ENCODE measurements around the gene STX8. TPM values are rescaled to one million over a fixed set of nuclear protein-coding genes. Genes with fewer than 3 reads are reported as not detected.
A peak's percentile ranks its signal among the peaks of the same experiment; 100 is the strongest.

STX8 gene
- total RNA-seq, 1 donor from 2014 or later, result 54.8 TPM

GRCh38 chr17:9217151-9218056 lies 358.2 kb downstream of the STX8 start:
- Histone ChIP-seq H3K27me3 (ENCODE audit: insufficient read depth, low read length) (no peaks in the 10 kb centered on the region), H4K20me1 (ENCODE audit: insufficient read depth, low read length) (no peaks in the 10 kb centered on the region), H3K36me3 (ENCODE audit: insufficient read depth, low read length) (no peaks in the 10 kb centered on the region), H2AFZ (ENCODE audit: low read depth, low read length) (peak overlapping the region; percentile 35), H3K79me2 (ENCODE audit: insufficient read depth, low read length) (no peaks in the 10 kb centered on the region), H3K4me1 (ENCODE audit: insufficient read depth, low read length) (peaks cover 16% of the 10 kb centered on the region), H3K9ac (ENCODE audit: low read length) (peak overlapping the region; percentile 32), H3K4me2 (ENCODE audit: low read length) (peak overlapping the region; percentile 63), H3K4me3 (ENCODE audit: insufficient read depth, low read depth, low read length) (no peak overlapping the region), H3K27ac (ENCODE audit: low read depth, low read length) (peak overlapping the region; percentile 9), H3K9me3 (ENCODE audit: insufficient read depth, low read depth, low read length) (no peaks in the 10 kb centered on the region)
- FAIRE-seq (no peak), DNase-seq (ENCODE audit: low read depth) (peak; percentile 80)
- Mint-ChIP-seq H3K27me3 (ENCODE audit: low read depth, unreplicated experiment) (peaks cover 3% of the 10 kb centered on the region), H3K27ac (ENCODE audit: unreplicated experiment) (peak overlapping the region; percentile 77), H3K36me3 (ENCODE audit: low read depth, unreplicated experiment) (peaks cover 2% of the 10 kb centered on the region), H3K9me3 (ENCODE audit: unreplicated experiment) (peaks cover 21% of the 10 kb centered on the region), H3K4me1 (ENCODE audit: low read depth, unreplicated experiment) (peaks cover 12% of the 10 kb centered on the region), H3K4me3 (ENCODE audit: unreplicated experiment) (no peak overlapping the region)
- TF ChIP-seq EZH2 (IDR thresholded peaks at IDR 0.05; ENCODE audit: insufficient read depth, low read length) (no peak), CTCF (IDR thresholded peaks at IDR 0.05; ENCODE audit: insufficient read depth, low read depth, low read length) (no peak)

- no peaks in the 10 kb centered on the region for H3K27me3 ChIP-seq (ENCODE audit: insufficient read depth, low read length)
- Mint-ChIP-seq H3K9me3 (ENCODE audit: unreplicated experiment) (peaks cover 21% of the 10 kb centered on the region), H3K27ac (ENCODE audit: unreplicated experiment) (no peak overlapping the region), H3K27me3 (ENCODE audit: low read depth, unreplicated experiment) (peaks cover 5% of the 10 kb centered on the region), H3K4me3 (ENCODE audit: unreplicated experiment) (no peak overlapping the region), H3K36me3 (ENCODE audit: low read depth, unreplicated experiment) (peaks cover 2% of the 10 kb centered on the region), H3K4me1 (ENCODE audit: low read depth, unreplicated experiment) (peaks cover 16% of the 10 kb centered on the region)
- H2AFZ ChIP-seq (ENCODE audit: low read depth, low read length), result no peak overlapping the region
- no peaks in the 10 kb centered on the region for H3K36me3 ChIP-seq (ENCODE audit: insufficient read depth, low read length)
- H3K4me3 ChIP-seq (ENCODE audit: insufficient read depth, low read depth, low read length), result no peak overlapping the region
- no peaks in the 10 kb centered on the region for H4K20me1 ChIP-seq (ENCODE audit: insufficient read depth, low read length)
- DNase-seq (ENCODE audit: low read depth) (no peak), FAIRE-seq (no peak)
- no peak overlapping the region for H3K4me2 ChIP-seq (ENCODE audit: low read length)
- H3K9me3 ChIP-seq (ENCODE audit: insufficient read depth, low read depth, low read length), result no peaks in the 10 kb centered on the region
- H3K9ac ChIP-seq (ENCODE audit: low read length), result no peak overlapping the region
- no peak for TF ChIP-seq CTCF (IDR thresholded peaks at IDR 0.05; ENCODE audit: insufficient read depth, low read depth, low read length)
- TF ChIP-seq EZH2 (IDR thresholded peaks at IDR 0.05; ENCODE audit: insufficient read depth, low read length), result no peak
- H3K79me2 ChIP-seq (ENCODE audit: insufficient read depth, low read length), result no peaks in the 10 kb centered on the region
- H3K4me1 ChIP-seq (ENCODE audit: insufficient read depth, low read length), result peaks cover 16% of the 10 kb centered on the region
- no peak overlapping the region for H3K27ac ChIP-seq (ENCODE audit: low read depth, low read length)
Observed at GRCh38 chr17:9215465-9215864, 360.2 kb downstream of the STX8 start.

- no peak overlapping the region for H2AFZ ChIP-seq (ENCODE audit: low read depth, low read length)
- H3K4me1 ChIP-seq (ENCODE audit: insufficient read depth, low read length), result peaks cover 15% of the 10 kb centered on the region
- no peak for DNase-seq (ENCODE audit: low read depth)
- H3K4me3 ChIP-seq (ENCODE audit: insufficient read depth, low read depth, low read length), result no peak overlapping the region
- no peak overlapping the region for H3K27ac ChIP-seq (ENCODE audit: low read depth, low read length)
- no peak overlapping the region for H3K9ac ChIP-seq (ENCODE audit: low read length)
- peaks cover 20% of the 10 kb centered on the region for H3K9me3 Mint-ChIP-seq (ENCODE audit: unreplicated experiment)
- no peak overlapping the region for H3K27ac Mint-ChIP-seq (ENCODE audit: unreplicated experiment)
- peaks cover 16% of the 10 kb centered on the region for H3K4me1 Mint-ChIP-seq (ENCODE audit: low read depth, unreplicated experiment)
- H3K27me3 ChIP-seq (ENCODE audit: insufficient read depth, low read length), result no peaks in the 10 kb centered on the region
- no peaks in the 10 kb centered on the region for H3K9me3 ChIP-seq (ENCODE audit: insufficient read depth, low read depth, low read length)
- no peak overlapping the region for H3K4me2 ChIP-seq (ENCODE audit: low read length)
- FAIRE-seq, result no peak
- H3K36me3 ChIP-seq (ENCODE audit: insufficient read depth, low read length), result no peaks in the 10 kb centered on the region
- H4K20me1 ChIP-seq (ENCODE audit: insufficient read depth, low read length), result no peaks in the 10 kb centered on the region
- H3K79me2 ChIP-seq (ENCODE audit: insufficient read depth, low read length), result no peaks in the 10 kb centered on the region
- TF ChIP-seq EZH2 (IDR thresholded peaks at IDR 0.05; ENCODE audit: insufficient read depth, low read length), result no peak
- TF ChIP-seq CTCF (IDR thresholded peaks at IDR 0.05; ENCODE audit: insufficient read depth, low read depth, low read length), result no peak
- H3K27me3 Mint-ChIP-seq (ENCODE audit: low read depth, unreplicated experiment), result peaks cover 17% of the 10 kb centered on the region
- peaks cover 2% of the 10 kb centered on the region for H3K36me3 Mint-ChIP-seq (ENCODE audit: low read depth, unreplicated experiment)
- H3K4me3 Mint-ChIP-seq (ENCODE audit: unreplicated experiment), result no peak overlapping the region
Observed at GRCh38 chr17:9213303-9213640, 362.3 kb downstream of the STX8 start.

Measured in astrocyte (in vitro differentiated cells and primary cell).